ENCODE data around the gene MIER3.
"Not testable (repeated sequence)": the region's sequence is repeated elsewhere in the genome, so short reads cannot be mapped to it uniquely, and the experiment has no call there.

The MIER3 gene

GRCh38 chr5:56951946-56952691 is at the start of gene MIER3:
MIER3 (minus strand) TSS chr5:56952123; CDS start chr5:56952102, 21 bp downstream.
- peak; percentile 79 to 80 for DNase-seq

- no peak for DNase-seq
Observed at GRCh38 chr5:56995596-56995995, 43.7 kb upstream of the MIER3 start.

- no peak for DNase-seq
Observed at GRCh38 chr5:56993241-56993640, 41.3 kb upstream of the MIER3 start.

- DNase-seq = no peak
Observed at GRCh38 chr5:56989676-56990075, 37.8 kb upstream of the MIER3 start.

- no peak for DNase-seq
Observed at GRCh38 chr5:56988490-56988889, 36.6 kb upstream of the MIER3 start.

- no peak for DNase-seq
Observed at GRCh38 chr5:56987171-56987570, 35.2 kb upstream of the MIER3 start.

GRCh38 chr5:56986626-56986947 is 34.7 kb upstream of the MIER3 start:
- no peak for DNase-seq

- DNase-seq = no peak
Observed at GRCh38 chr5:56985936-56986625, 34.2 kb upstream of the MIER3 start.

GRCh38 chr5:56984445-56984844 is 32.5 kb upstream of the MIER3 start:
- DNase-seq = peak in 1 of 2 donors; percentile 5

GRCh38 chr5:56983593-56984361 is 31.9 kb upstream of the MIER3 start:
- no peak for DNase-seq

- no peak for DNase-seq
Observed at GRCh38 chr5:56981548-56982315, 29.8 kb upstream of the MIER3 start.

- DNase-seq = no peak
Observed at GRCh38 chr5:56979968-56980367, 28.0 kb upstream of the MIER3 start.

GRCh38 chr5:56979526-56979925 is 27.6 kb upstream of the MIER3 start:
- not testable (repeated sequence) for DNase-seq

- no peak for DNase-seq
Observed at GRCh38 chr5:56977822-56978221, 25.9 kb upstream of the MIER3 start.

- no peak for DNase-seq
Observed at GRCh38 chr5:56977021-56977420, 25.1 kb upstream of the MIER3 start.

- DNase-seq = no peak
Observed at GRCh38 chr5:56974241-56974640, 22.3 kb upstream of the MIER3 start.

- no peak for DNase-seq
Observed at GRCh38 chr5:56973473-56973872, 21.6 kb upstream of the MIER3 start.

- no peak for DNase-seq
Observed at GRCh38 chr5:56971275-56971674, 19.4 kb upstream of the MIER3 start.

GRCh38 chr5:56964173-56964572 is 12.2 kb upstream of the MIER3 start:
- DNase-seq = no peak

- DNase-seq = no peak
Observed at GRCh38 chr5:56963246-56963645, 11.3 kb upstream of the MIER3 start.

- DNase-seq = no peak
Observed at GRCh38 chr5:56962286-56962685, 10.4 kb upstream of the MIER3 start.

GRCh38 chr5:56961746-56962145 is 9.8 kb upstream of the MIER3 start:
- no peak for DNase-seq

GRCh38 chr5:56959326-56959725 is 7.4 kb upstream of the MIER3 start:
- DNase-seq = no peak

Data from CD4-positive, alpha-beta T cell treated with Interleukin-4 for 1 hour (primary cell).